Neural progenitor cell (in vitro differentiated cells): ENCODE results near the gene RAB5B.

Experiments
- EZH2 ChIP-seq: fragments of 200-600 bp; sonication (generic); IDR thresholded peaks from 2 replicates; pipeline ENCODE4 v1.6.1; 2017; ENCODE audit warnings: antibody characterized with exemption, mild to moderate bottlenecking, moderate library complexity
- EZH2phosphoT487 ChIP-seq: fragments of 200-600 bp; sonication (generic); IDR thresholded peaks from 2 replicates; pipeline ENCODE4 v1.6.1; 2017; ENCODE audit warnings: antibody characterized with exemption
- TF ChIP-seq, protein P1 (sequence below): fragments of 200-600 bp; sonication (generic); IDR thresholded peaks from 2 replicates; pipeline ENCODE4 v1.5.1; 2017; ENCODE audit warnings: antibody characterized with exemption, mild to moderate bottlenecking

DNA sequence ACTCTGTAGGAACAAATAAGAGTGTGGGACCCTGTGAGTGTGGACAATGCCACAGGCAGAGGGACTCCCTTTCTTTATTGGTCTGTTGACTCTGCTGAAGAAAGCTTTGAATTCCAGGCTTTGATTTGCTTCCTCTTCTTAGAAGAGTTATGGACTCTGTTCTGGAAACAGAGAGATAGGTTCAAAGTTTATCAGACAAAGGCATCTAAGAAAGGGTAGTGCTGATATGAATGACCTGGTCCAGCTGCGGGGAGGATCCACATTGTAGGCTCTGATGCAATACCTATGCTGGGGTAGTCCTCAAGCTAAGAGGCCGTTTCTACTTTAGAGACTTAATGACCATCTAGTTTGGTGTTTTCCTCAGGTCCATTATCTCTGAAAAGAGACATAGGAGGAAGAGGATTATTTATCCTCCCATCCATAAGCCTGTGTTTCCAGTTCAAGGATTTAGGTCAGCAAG lies 36.3 kb downstream of the RAB5B start:
- no peak for TF ChIP-seq EZH2phosphoT487
- TF ChIP-seq, protein P1, sequence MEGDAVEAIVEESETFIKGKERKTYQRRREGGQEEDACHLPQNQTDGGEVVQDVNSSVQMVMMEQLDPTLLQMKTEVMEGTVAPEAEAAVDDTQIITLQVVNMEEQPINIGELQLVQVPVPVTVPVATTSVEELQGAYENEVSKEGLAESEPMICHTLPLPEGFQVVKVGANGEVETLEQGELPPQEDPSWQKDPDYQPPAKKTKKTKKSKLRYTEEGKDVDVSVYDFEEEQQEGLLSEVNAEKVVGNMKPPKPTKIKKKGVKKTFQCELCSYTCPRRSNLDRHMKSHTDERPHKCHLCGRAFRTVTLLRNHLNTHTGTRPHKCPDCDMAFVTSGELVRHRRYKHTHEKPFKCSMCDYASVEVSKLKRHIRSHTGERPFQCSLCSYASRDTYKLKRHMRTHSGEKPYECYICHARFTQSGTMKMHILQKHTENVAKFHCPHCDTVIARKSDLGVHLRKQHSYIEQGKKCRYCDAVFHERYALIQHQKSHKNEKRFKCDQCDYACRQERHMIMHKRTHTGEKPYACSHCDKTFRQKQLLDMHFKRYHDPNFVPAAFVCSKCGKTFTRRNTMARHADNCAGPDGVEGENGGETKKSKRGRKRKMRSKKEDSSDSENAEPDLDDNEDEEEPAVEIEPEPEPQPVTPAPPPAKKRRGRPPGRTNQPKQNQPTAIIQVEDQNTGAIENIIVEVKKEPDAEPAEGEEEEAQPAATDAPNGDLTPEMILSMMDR = no peak
- no peak for TF ChIP-seq EZH2
